ENCODE data around the gene LGR4. TPM values are rescaled to one million over a fixed set of nuclear protein-coding genes. Genes with fewer than 3 reads are reported as not detected.

Gene LGR4
- total and polyA plus RNA-seq, 9 of the 15 experiments (the other 6 are each of a cell fraction or from before 2014, with no cell fraction given): 0.94 to 10.1 (median 5.8) TPM

DNA sequence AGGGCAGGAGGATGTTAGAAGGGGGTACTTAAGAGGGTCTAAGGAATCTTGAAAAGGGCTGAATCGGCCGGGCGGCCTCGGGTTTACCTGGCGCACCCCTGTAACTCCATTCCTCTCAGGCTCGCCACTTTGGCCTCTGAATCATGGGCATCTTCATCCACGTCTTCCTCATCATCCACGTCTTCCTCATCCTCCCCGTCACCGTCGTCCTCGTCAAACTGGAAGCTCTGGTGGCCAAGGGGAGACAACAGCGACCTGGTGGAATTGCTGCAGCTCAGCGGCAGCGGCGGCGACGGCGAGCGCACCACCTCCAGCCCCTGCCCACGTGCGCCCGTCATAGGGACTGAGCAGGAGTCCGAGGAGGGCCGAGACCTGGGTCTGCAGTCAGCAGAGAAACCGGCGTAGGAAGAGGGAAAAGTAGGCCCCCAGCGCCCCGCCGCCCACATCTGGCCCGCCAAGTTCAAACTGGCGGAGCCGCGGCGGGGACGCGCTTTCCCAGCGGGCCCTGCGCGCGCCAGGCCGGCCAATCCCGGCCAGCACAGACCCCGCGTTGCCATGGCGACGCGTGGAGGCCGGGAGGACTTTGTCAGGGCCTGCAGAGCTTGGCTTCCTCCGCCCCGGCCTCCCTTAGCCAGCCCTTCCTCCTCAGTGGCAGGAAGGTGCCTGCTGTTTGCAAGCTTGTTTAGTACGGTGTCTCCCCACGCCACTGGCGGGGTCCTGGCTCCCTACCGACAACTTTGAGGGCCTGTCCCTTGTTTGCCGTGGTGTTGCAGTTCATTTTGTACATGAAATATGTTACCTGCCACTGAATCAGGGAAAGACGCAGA lies 109.6 kb downstream of the LGR4 start, which contains the start of gene CCDC34 (continued):
- TF ChIP-seq ZNF561 (CRISPR knock-in tag; conservative IDR thresholded peaks at IDR 0.05) (no peak), MAFF (IDR thresholded peaks at IDR 0.05; ENCODE audit: low read length) (no peak), TAF1 (IDR thresholded peaks at IDR 0.05; ENCODE audit: control insufficient read depth, extremely low read depth, insufficient read depth, low read length, severe bottlenecking) (peak; percentile 67), SRF (CRISPR knock-in tag; IDR thresholded peaks at IDR 0.05) (peak in 1 of 2 experiments; percentile 44; a peak in 1 of 4 replicates), CTBP1 (IDR thresholded peaks at IDR 0.05; ENCODE audit: borderline replicate concordance) (peak; percentile 78; the same call in 1 of the 2 replicates), PTBP1 (IDR thresholded peaks at IDR 0.05; ENCODE audit: low read depth, low read length) (no peak), ZNF124 (CRISPR knock-in tag; IDR thresholded peaks at IDR 0.05) (no peak), HDAC1 (IDR thresholded peaks at IDR 0.05) (peak in 1 of 2 experiments; percentile 96; a peak in 3 of 4 replicates), CHAMP1 (IDR thresholded peaks at IDR 0.05) (no peak), GATAD2B (IDR thresholded peaks at IDR 0.05; ENCODE audit: borderline replicate concordance) (no peak), ZNF551 (CRISPR knock-in tag; IDR thresholded peaks at IDR 0.05) (no peak)
- TF ChIP-seq, protein P1, sequence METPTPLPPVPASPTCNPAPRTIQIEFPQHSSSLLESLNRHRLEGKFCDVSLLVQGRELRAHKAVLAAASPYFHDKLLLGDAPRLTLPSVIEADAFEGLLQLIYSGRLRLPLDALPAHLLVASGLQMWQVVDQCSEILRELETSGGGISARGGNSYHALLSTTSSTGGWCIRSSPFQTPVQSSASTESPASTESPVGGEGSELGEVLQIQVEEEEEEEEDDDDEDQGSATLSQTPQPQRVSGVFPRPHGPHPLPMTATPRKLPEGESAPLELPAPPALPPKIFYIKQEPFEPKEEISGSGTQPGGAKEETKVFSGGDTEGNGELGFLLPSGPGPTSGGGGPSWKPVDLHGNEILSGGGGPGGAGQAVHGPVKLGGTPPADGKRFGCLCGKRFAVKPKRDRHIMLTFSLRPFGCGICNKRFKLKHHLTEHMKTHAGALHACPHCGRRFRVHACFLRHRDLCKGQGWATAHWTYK (CRISPR knock-in tag; IDR thresholded peaks at IDR 0.05): no peak
- TF ChIP-seq, protein P2, sequence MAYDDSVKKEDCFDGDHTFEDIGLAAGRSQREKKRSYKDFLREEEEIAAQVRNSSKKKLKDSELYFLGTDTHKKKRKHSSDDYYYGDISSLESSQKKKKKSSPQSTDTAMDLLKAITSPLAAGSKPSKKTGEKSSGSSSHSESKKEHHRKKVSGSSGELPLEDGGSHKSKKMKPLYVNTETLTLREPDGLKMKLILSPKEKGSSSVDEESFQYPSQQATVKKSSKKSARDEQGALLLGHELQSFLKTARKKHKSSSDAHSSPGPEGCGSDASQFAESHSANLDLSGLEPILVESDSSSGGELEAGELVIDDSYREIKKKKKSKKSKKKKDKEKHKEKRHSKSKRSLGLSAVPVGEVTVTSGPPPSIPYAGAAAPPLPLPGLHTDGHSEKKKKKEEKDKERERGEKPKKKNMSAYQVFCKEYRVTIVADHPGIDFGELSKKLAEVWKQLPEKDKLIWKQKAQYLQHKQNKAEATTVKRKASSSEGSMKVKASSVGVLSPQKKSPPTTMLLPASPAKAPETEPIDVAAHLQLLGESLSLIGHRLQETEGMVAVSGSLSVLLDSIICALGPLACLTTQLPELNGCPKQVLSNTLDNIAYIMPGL (CRISPR knock-in tag; IDR thresholded peaks at IDR 0.05): no peak
- TF ChIP-seq, protein P3, sequence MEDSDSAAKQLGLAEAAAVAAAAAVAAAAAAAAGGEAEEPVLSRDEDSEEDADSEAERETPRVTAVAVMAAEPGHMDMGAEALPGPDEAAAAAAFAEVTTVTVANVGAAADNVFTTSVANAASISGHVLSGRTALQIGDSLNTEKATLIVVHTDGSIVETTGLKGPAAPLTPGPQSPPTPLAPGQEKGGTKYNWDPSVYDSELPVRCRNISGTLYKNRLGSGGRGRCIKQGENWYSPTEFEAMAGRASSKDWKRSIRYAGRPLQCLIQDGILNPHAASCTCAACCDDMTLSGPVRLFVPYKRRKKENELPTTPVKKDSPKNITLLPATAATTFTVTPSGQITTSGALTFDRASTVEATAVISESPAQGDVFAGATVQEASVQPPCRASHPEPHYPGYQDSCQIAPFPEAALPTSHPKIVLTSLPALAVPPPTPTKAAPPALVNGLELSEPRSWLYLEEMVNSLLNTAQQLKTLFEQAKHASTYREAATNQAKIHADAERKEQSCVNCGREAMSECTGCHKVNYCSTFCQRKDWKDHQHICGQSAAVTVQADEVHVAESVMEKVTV (CRISPR knock-in tag; IDR thresholded peaks at IDR 0.05): no peak
